HG03521 (cell line): ENCODE measurements around the gene ATP2C1.
"Not testable (repeated sequence)": the region's sequence is repeated elsewhere in the genome, so short reads cannot be mapped to it uniquely, and the experiment has no call there.

Source experiments
- ATAC-seq: cut with Tn5 transposase; IDR thresholded peaks from one replicate; pipeline ENCODE4 v1.9.1; 2021; ENCODE audit warnings: mild to moderate bottlenecking, moderate library complexity; ENCODE audit not compliant: unreplicated experiment

ATP2C1 gene

GRCh38 chr3:130935761-130936492, 42.0 kb downstream of the ATP2C1 start:
- no peak for ATAC-seq

- no peak for ATAC-seq
Measured at GRCh38 chr3:130939753-130940152, 45.9 kb downstream of the ATP2C1 start.

GRCh38 chr3:130941793-130942192, 47.9 kb downstream of the ATP2C1 start:
- ATAC-seq, result no peak

GRCh38 chr3:130946882-130947281, 53.0 kb downstream of the ATP2C1 start:
- ATAC-seq, result no peak

- no peak for ATAC-seq
Measured at GRCh38 chr3:130948001-130948773, 54.3 kb downstream of the ATP2C1 start.

- ATAC-seq, result no peak
Measured at GRCh38 chr3:130948929-130949328, 55.0 kb downstream of the ATP2C1 start.

- ATAC-seq, result peak; percentile 48
Measured at GRCh38 chr3:130950124-130950523, 56.2 kb downstream of the ATP2C1 start.

GRCh38 chr3:130950641-130951040, 56.8 kb downstream of the ATP2C1 start:
- no peak for ATAC-seq

GRCh38 chr3:130955481-130955880, 61.6 kb downstream of the ATP2C1 start:
- no peak for ATAC-seq

GRCh38 chr3:130956281-130956680, 62.4 kb downstream of the ATP2C1 start:
- no peak for ATAC-seq

GRCh38 chr3:130956721-130957120, 62.8 kb downstream of the ATP2C1 start:
- no peak for ATAC-seq

- ATAC-seq, result no peak
Measured at GRCh38 chr3:130960139-130960795, 66.4 kb downstream of the ATP2C1 start.

GRCh38 chr3:130961458-130961857, 67.6 kb downstream of the ATP2C1 start:
- ATAC-seq, result no peak

- ATAC-seq, result no peak
Measured at GRCh38 chr3:130963444-130963843, 69.6 kb downstream of the ATP2C1 start.

GRCh38 chr3:130963878-130964277, 70.0 kb downstream of the ATP2C1 start:
- ATAC-seq, result no peak

GRCh38 chr3:130967281-130967680, 73.4 kb downstream of the ATP2C1 start:
- no peak for ATAC-seq

GRCh38 chr3:130968221-130968620, 74.3 kb downstream of the ATP2C1 start:
- ATAC-seq, result no peak

- ATAC-seq, result no peak
Measured at GRCh38 chr3:130969621-130970020, 75.7 kb downstream of the ATP2C1 start.

- no peak for ATAC-seq
Measured at GRCh38 chr3:130971208-130971607, 77.3 kb downstream of the ATP2C1 start.

- not testable (repeated sequence) for ATAC-seq
Measured at GRCh38 chr3:130972592-130972991, 78.7 kb downstream of the ATP2C1 start.

GRCh38 chr3:130973406-130973805, 79.5 kb downstream of the ATP2C1 start:
- no peak for ATAC-seq

GRCh38 chr3:130974201-130974600, 80.3 kb downstream of the ATP2C1 start:
- no peak for ATAC-seq
